MCF 10A (cell line): Measurements from ENCODE around the gene TMED10. TPM values are rescaled to one million over a fixed set of nuclear protein-coding genes. Genes with fewer than 3 reads are reported as not detected.
A peak's percentile ranks its signal among the peaks of the same experiment; 100 is the strongest.

ENCODE experiments used
- BruUV-seq: library from RNA; stranded (reverse); fragments of 400-500 nt; replicated peaks from 2 replicates; lab custom pipeline; 2021; lab: Mats Ljungman, UMichigan
- CTCF ChIA-PET: fragments of 300-600 bp; sonication (Branson Sonifier 250); formaldehyde crosslinking; extraction: SDS; loops from one replicate; lab custom pipeline; 2021; ENCODE audit warnings: antibody characterized with exemption, inconsistent platforms; lab: Yijun Ruan, JAX
- POLR2A ChIA-PET: fragments of 300-600, 350-650 bp; sonication (Branson Sonifier 250); formaldehyde crosslinking; extraction: SDS; loops from one replicate; lab custom pipeline; 2020; ENCODE audit warnings: antibody characterized with exemption, inconsistent platforms; lab: Yijun Ruan, JAX
- DNase-seq: peaks from one replicate; pipeline ENCODE4 v3.0.0-alpha.2; 2018; ENCODE audit not compliant: unreplicated experiment
- H3K27ac Mint-ChIP-seq: one replicate; pipeline ENCODE4 v1.8.0; 2022; ENCODE audit warnings: mild to moderate bottlenecking, low read depth, mixed read lengths; ENCODE audit not compliant: unreplicated experiment
- H3K27me3 Mint-ChIP-seq: one replicate; pipeline ENCODE4 v1.8.0; 2022; ENCODE audit warnings: mixed read lengths; ENCODE audit not compliant: insufficient read depth, unreplicated experiment
- H3K36me3 Mint-ChIP-seq: one replicate; pipeline ENCODE4 v1.8.0; 2022; ENCODE audit warnings: mild to moderate bottlenecking, moderate library complexity, mixed read lengths; ENCODE audit not compliant: insufficient read depth, unreplicated experiment
- H3K4me1 Mint-ChIP-seq: one replicate; pipeline ENCODE4 v1.8.0; 2022; ENCODE audit warnings: mixed read lengths; ENCODE audit not compliant: insufficient read depth, unreplicated experiment
- H3K4me3 Mint-ChIP-seq: one replicate; pipeline ENCODE4 v1.8.0; 2022; ENCODE audit warnings: mild to moderate bottlenecking, moderate library complexity, mixed read lengths; ENCODE audit not compliant: unreplicated experiment
- H3K9me3 Mint-ChIP-seq: one replicate; pipeline ENCODE4 v1.8.0; 2022; ENCODE audit warnings: mixed read lengths; ENCODE audit not compliant: unreplicated experiment
- intact Hi-C: fragments of 100-400 bp; cut with micrococcal nuclease; formaldehyde crosslinking; loops from 2 replicates; pipeline ENCODE4 v1.14.1; 2022
- total RNA-seq: library from RNA; stranded (reverse); gene quantifications from 2 replicates; pipeline ENCODE4 v1.2.3, GENCODE V29; 2022
- TF ChIP-seq, protein P1 (sequence below): fragments of 200-600 bp; IDR thresholded peaks from one replicate; pipeline ENCODE4 v1.8.0; 2022; ENCODE audit warnings: antibody characterized with exemption, mild to moderate bottlenecking; ENCODE audit not compliant: unreplicated experiment

Gene TMED10
- total RNA-seq, 1 experiment from 2014 or later = 454 TPM

GRCh38 chr14:75165586-75166391, 10.6 kb downstream of the TMED10 start:
- TF ChIP-seq, protein P1, sequence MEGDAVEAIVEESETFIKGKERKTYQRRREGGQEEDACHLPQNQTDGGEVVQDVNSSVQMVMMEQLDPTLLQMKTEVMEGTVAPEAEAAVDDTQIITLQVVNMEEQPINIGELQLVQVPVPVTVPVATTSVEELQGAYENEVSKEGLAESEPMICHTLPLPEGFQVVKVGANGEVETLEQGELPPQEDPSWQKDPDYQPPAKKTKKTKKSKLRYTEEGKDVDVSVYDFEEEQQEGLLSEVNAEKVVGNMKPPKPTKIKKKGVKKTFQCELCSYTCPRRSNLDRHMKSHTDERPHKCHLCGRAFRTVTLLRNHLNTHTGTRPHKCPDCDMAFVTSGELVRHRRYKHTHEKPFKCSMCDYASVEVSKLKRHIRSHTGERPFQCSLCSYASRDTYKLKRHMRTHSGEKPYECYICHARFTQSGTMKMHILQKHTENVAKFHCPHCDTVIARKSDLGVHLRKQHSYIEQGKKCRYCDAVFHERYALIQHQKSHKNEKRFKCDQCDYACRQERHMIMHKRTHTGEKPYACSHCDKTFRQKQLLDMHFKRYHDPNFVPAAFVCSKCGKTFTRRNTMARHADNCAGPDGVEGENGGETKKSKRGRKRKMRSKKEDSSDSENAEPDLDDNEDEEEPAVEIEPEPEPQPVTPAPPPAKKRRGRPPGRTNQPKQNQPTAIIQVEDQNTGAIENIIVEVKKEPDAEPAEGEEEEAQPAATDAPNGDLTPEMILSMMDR = no peak

GRCh38 chr14:75164809-75165208, 11.6 kb downstream of the TMED10 start:
- Mint-ChIP-seq H3K27ac (no peak overlapping the region), H3K4me1 (peaks cover 42% of the 10 kb centered on the region), H3K4me3 (no peak overlapping the region), H3K36me3 (peaks cover 37% of the 10 kb centered on the region), H3K9me3 (no peaks in the 10 kb centered on the region), H3K27me3 (no peaks in the 10 kb centered on the region)
- CTCF ChIA-PET = interaction anchor here (1.2 kb wide), 1 partner anchor 65 kb away, joined by 3 read pairs; no protein-coding TSS in a partner anchor
- POLR2A ChIA-PET = interaction anchor here (1.0 to 3.7 kb wide), 5 partner anchors 10 to 94 kb away, joined by 3 to 31 read pairs (median 3); partner anchors contain the start of gene TMED10
- TF ChIP-seq, protein P1 = no peak
- intact Hi-C loops = no loop called here
- DNase-seq = no peak
- no TSS peak for BruUV-seq

More at GRCh38 chr14:75165586-75166391, 10.6 kb downstream of the TMED10 start:
- H3K27ac Mint-ChIP-seq = peak overlapping the region; percentile 46
- POLR2A ChIA-PET = interaction anchor here (0.7 to 3.7 kb wide), 5 partner anchors 9 to 27 kb away, joined by 3 to 31 read pairs (median 6); partner anchors contain the start of gene TMED10
- intact Hi-C loops = no loop called here
- CTCF ChIA-PET = interaction anchor here (0.6 to 1.2 kb wide), 2 partner anchors 36 to 64 kb away, joined by 3 read pairs; no protein-coding TSS in a partner anchor
- H3K36me3 Mint-ChIP-seq = peaks cover 37% of the 10 kb centered on the region
- no TSS peak for BruUV-seq
- no peaks in the 10 kb centered on the region for H3K27me3 Mint-ChIP-seq
- H3K9me3 Mint-ChIP-seq = no peaks in the 10 kb centered on the region
- H3K4me1 Mint-ChIP-seq = peaks cover 47% of the 10 kb centered on the region
- no peak overlapping the region for H3K4me3 Mint-ChIP-seq
- no peak for DNase-seq

DNA sequence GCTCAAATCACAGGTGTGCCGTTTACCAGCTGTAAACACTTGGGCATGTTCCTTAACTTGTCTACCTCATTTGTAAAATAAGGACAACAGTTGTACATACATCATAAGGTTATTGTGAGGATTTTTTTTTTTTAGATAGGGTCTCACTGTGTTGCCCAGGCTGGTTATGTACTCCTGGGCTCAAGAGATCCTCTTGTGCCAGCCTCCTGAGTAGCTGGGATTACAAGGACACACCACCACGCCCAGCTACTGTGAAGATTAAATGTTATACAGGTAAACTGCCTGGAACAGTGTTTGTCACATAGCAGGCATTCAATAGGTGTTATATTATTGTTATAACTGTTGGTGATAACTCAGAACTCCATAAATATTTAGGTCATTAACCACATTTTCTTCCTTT, 12.7 kb downstream of the TMED10 start:
- TF ChIP-seq, protein P1 = no peak
- ChIA-PET POLR2A (interaction anchor here (0.6 to 3.7 kb wide), 5 partner anchors 12 to 1181 kb away, joined by 3 to 31 read pairs (median 3); partner anchors contain the start of gene TMED10), CTCF (interaction anchor here (0.6 to 1.2 kb wide), 5 partner anchors 9 to 494 kb away, joined by 3 to 5 read pairs (median 4); no protein-coding TSS in a partner anchor)
- no TSS peak for BruUV-seq
- Mint-ChIP-seq H3K9me3 (no peaks in the 10 kb centered on the region), H3K27ac (no peak overlapping the region), H3K27me3 (no peaks in the 10 kb centered on the region), H3K4me1 (peaks cover 41% of the 10 kb centered on the region), H3K4me3 (no peak overlapping the region), H3K36me3 (peaks cover 37% of the 10 kb centered on the region)
- intact Hi-C loops = no loop called here
- DNase-seq = no peak

- TF ChIP-seq, protein P1 = no peak
- H3K27ac Mint-ChIP-seq = peak overlapping the region; percentile 59
- H3K9me3 Mint-ChIP-seq = no peaks in the 10 kb centered on the region
- no peaks in the 10 kb centered on the region for H3K27me3 Mint-ChIP-seq
- CTCF ChIA-PET = interaction anchor here (1.2 kb wide), 1 partner anchor 67 kb away, joined by 4 read pairs; no protein-coding TSS in a partner anchor
- no peak for DNase-seq
- H3K36me3 Mint-ChIP-seq = peaks cover 29% of the 10 kb centered on the region
- intact Hi-C loops = no loop called here
- peaks cover 31% of the 10 kb centered on the region for H3K4me1 Mint-ChIP-seq
- no peak overlapping the region for H3K4me3 Mint-ChIP-seq
- POLR2A ChIA-PET = interaction anchor here (0.8 to 3.7 kb wide), 2 partner anchors 13 to 121 kb away, joined by 3 to 31 read pairs; partner anchors contain the start of gene TMED10
- no TSS peak for BruUV-seq
These were observed 13.8 kb downstream of the TMED10 start for GRCh38 chr14:75162631-75163030.
